Activated CD8-positive, alpha-beta T cell treated with anti-CD3 and anti-CD28 coated beads for 36 hours (primary cell): Measurements from ENCODE around the gene RHOH. TPM values are rescaled to one million over a fixed set of nuclear protein-coding genes. Genes with fewer than 3 reads are reported as not detected.

Experiments used
- ATAC-seq: fragments of 200-7000 bp; cut with Tn5 transposase; one replicate; pipeline ENCODE4 v1.10.0; 2021; ENCODE audit warnings: mild to moderate bottlenecking, moderate library complexity
- CTCF ChIA-PET: fragments of 350-600 bp; sonication (Branson Sonifier 250); formaldehyde crosslinking; loops from one replicate; lab custom pipeline; 2021; ENCODE audit warnings: antibody characterized with exemption; lab: Charles Lee
- POLR2A ChIA-PET: fragments of 350-600 bp; sonication (Branson Sonifier 250); formaldehyde crosslinking; loops from one replicate; lab custom pipeline; 2021; ENCODE audit warnings: antibody characterized with exemption; lab: Charles Lee
- DNase-seq: peaks from one replicate; pipeline ENCODE4 v3.0.0-alpha.2; 2020
- H3K27ac Mint-ChIP-seq: one replicate; pipeline ENCODE4 v1.8.0; 2021; ENCODE audit warnings: mild to moderate bottlenecking, mixed read lengths
- H3K27me3 Mint-ChIP-seq: one replicate; pipeline ENCODE4 v1.8.0; 2021; ENCODE audit warnings: mixed read lengths
- H3K36me3 Mint-ChIP-seq: one replicate; pipeline ENCODE4 v1.8.0; 2021; ENCODE audit warnings: low read depth, mixed read lengths
- H3K4me1 Mint-ChIP-seq: one replicate; pipeline ENCODE4 v1.8.0; 2021; ENCODE audit warnings: low read depth, mixed read lengths
- H3K4me3 Mint-ChIP-seq: one replicate; pipeline ENCODE4 v1.8.0; 2021; ENCODE audit warnings: mild to moderate bottlenecking, moderate library complexity, mixed read lengths
- H3K9me3 Mint-ChIP-seq: one replicate; pipeline ENCODE4 v1.8.0; 2021; ENCODE audit warnings: mixed read lengths
- CTCF ChIP-seq: fragments of 200-600 bp; IDR thresholded peaks from one replicate; pipeline ENCODE4 v1.8.0; 2022; ENCODE audit warnings: antibody characterized with exemption, mild to moderate bottlenecking
- intact Hi-C: fragments of 100-400 bp; cut with micrococcal nuclease; formaldehyde crosslinking; loops from one replicate; pipeline ENCODE4 v1.10.0; 2022
- total RNA-seq, 2 experiments: library from RNA; stranded (reverse); gene quantifications; one replicate each; pipeline ENCODE4 v1.2.3, GENCODE V29; 2021

RHOH gene
- total RNA-seq, 2 experiments from 2014 or later: 121 to 126 TPM

GRCh38 chr4:40246938-40247337, 50.1 kb downstream of the RHOH start:
- H3K4me3 Mint-ChIP-seq: peak overlapping the region; percentile 77
- CTCF ChIA-PET: interaction anchor here (1.0 to 3.1 kb wide), 7 partner anchors 8 to 79 kb away, joined by 3 to 18 read pairs (median 7); no protein-coding TSS in a partner anchor
- ATAC-seq (no peak), DNase-seq (peak; percentile 2)
- H3K27ac Mint-ChIP-seq: peak overlapping the region; percentile 95
- TF ChIP-seq CTCF: no peak
- POLR2A ChIA-PET: interaction anchor here (1.0 to 14.1 kb wide), 8 partner anchors 18 to 70 kb away, joined by 3 to 128 read pairs (median 8); no protein-coding TSS in a partner anchor
- peaks cover 70% of the 10 kb centered on the region for H3K36me3 Mint-ChIP-seq
- peaks cover 79% of the 10 kb centered on the region for H3K4me1 Mint-ChIP-seq
- H3K9me3 Mint-ChIP-seq: no peaks in the 10 kb centered on the region
- no peaks in the 10 kb centered on the region for H3K27me3 Mint-ChIP-seq
- intact Hi-C loops: loop anchor here (2.0 kb wide), 1 partner anchor 38 kb away; no protein-coding TSS in a partner anchor

GRCh38 chr4:40247350-40247749, 50.5 kb downstream of the RHOH start:
- H3K27me3 Mint-ChIP-seq: no peaks in the 10 kb centered on the region
- no peaks in the 10 kb centered on the region for H3K9me3 Mint-ChIP-seq
- ChIA-PET POLR2A (interaction anchor here (0.8 to 14.1 kb wide), 10 partner anchors 18 to 70 kb away, joined by 3 to 128 read pairs (median 4); no protein-coding TSS in a partner anchor), CTCF (interaction anchor here (0.8 to 2.3 kb wide), 8 partner anchors 8 to 78 kb away, joined by 3 to 11 read pairs (median 5); no protein-coding TSS in a partner anchor)
- TF ChIP-seq CTCF: no peak
- DNase-seq (peak; percentile 80), ATAC-seq (peak; percentile 55)
- intact Hi-C loops: loop anchor here (2.0 kb wide), 1 partner anchor 39 kb away; no protein-coding TSS in a partner anchor
- H3K4me1 Mint-ChIP-seq: peaks cover 75% of the 10 kb centered on the region
- peak overlapping the region; percentile 95 for H3K27ac Mint-ChIP-seq
- H3K36me3 Mint-ChIP-seq: peaks cover 66% of the 10 kb centered on the region
- H3K4me3 Mint-ChIP-seq: peak overlapping the region; percentile 77

- Mint-ChIP-seq H3K4me1 (peaks cover 75% of the 10 kb centered on the region), H3K27me3 (no peaks in the 10 kb centered on the region), H3K4me3 (no peak overlapping the region), H3K36me3 (peaks cover 27% of the 10 kb centered on the region), H3K9me3 (no peaks in the 10 kb centered on the region), H3K27ac (peak overlapping the region; percentile 81)
- CTCF ChIA-PET: interaction anchor here (0.9 to 1.6 kb wide), 3 partner anchors 13 to 59 kb away, joined by 3 read pairs; no protein-coding TSS in a partner anchor
- intact Hi-C loops: no loop called here
- POLR2A ChIA-PET: interaction anchor here (1.0 to 2.1 kb wide), 8 partner anchors 9 to 65 kb away, joined by 3 to 10 read pairs (median 6); no protein-coding TSS in a partner anchor
- DNase-seq: no peak
- ATAC-seq: peak; percentile 35
- no peak for TF ChIP-seq CTCF
Measured at GRCh38 chr4:40251366-40251765, 54.5 kb downstream of the RHOH start.

- intact Hi-C loops: loop anchor here (2.0 kb wide), 1 partner anchor 53 kb away; no protein-coding TSS in a partner anchor
Measured at GRCh38 chr4:40253906-40254305, 57.1 kb downstream of the RHOH start.

More at GRCh38 chr4:40253906-40254305, 57.1 kb downstream of the RHOH start:
- Mint-ChIP-seq H3K27ac (peak overlapping the region; percentile 82), H3K36me3 (peaks cover 9% of the 10 kb centered on the region), H3K4me1 (peaks cover 77% of the 10 kb centered on the region), H3K27me3 (no peaks in the 10 kb centered on the region), H3K4me3 (peak overlapping the region; percentile 40), H3K9me3 (no peaks in the 10 kb centered on the region)
- no peak for TF ChIP-seq CTCF
- CTCF ChIA-PET: interaction anchor here (1.0 to 1.8 kb wide), 5 partner anchors 12 to 63 kb away, joined by 3 to 8 read pairs (median 4); no protein-coding TSS in a partner anchor
- DNase-seq (no peak), ATAC-seq (no peak)
- POLR2A ChIA-PET: interaction anchor here (1.3 to 2.8 kb wide), 2 partner anchors 27 to 43 kb away, joined by 4 to 8 read pairs; no protein-coding TSS in a partner anchor
